A549 treated with AZD2906 at 1 μM for 4 hours (cell line): ENCODE data around the gene RPS5. TPM values are rescaled to one million over a fixed set of nuclear protein-coding genes. Genes with fewer than 3 reads are reported as not detected.

ENCODE experiments used
- total RNA-seq: library from RNA; stranded (reverse); fragments of 200-300 nt; extraction: Qiagen RNA extraction; gene quantifications from 5 replicates; pipeline ENCODE4 v1.2.3, GENCODE V29; 2022

RPS5 gene
- 2,252 to 2,656 TPM (median 2,538 TPM) in 5 replicates for total RNA-seq

DNA sequence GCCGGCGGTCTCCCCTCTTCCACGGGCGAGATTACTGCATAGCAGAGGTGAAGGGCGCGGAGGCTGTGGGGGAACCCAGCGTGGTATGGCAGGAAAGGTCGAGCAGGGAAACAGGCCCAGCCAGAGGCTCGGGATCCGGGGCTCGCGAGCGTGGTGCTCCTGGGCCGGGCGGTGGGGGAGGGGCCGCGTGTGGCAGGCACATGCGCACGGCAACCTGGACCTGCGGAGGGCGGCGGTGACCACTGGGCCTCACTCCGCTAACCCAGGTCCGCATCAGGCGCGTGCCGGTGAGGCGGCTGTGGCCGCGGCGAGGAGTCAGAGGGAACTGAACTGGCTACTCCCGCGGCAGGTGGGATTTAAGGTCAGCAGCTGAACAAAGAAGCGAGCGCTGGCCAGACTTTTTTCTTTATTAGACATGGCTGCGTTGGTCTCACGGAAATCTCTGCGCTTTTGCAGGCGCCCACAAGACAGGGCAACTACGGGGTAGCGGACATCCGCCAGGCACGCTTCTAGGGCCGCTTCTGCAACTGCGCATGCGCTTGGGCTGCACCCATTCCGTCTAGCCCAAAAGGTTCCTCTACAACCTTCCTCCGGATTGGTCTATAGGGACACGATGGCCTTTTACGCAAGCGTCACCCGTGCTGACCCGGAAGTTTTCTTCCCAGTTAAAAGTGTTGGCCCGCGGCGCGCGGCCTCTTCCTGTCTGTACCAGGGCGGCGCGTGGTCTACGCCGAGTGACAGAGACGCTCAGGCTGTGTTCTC lies at the start of gene RPS5:
Gene RPS5, plus strand, starts transcription at position 694 of the 762 bp plus-strand sequence. CDS start 869 bp downstream, outside the sequence.

DNA sequence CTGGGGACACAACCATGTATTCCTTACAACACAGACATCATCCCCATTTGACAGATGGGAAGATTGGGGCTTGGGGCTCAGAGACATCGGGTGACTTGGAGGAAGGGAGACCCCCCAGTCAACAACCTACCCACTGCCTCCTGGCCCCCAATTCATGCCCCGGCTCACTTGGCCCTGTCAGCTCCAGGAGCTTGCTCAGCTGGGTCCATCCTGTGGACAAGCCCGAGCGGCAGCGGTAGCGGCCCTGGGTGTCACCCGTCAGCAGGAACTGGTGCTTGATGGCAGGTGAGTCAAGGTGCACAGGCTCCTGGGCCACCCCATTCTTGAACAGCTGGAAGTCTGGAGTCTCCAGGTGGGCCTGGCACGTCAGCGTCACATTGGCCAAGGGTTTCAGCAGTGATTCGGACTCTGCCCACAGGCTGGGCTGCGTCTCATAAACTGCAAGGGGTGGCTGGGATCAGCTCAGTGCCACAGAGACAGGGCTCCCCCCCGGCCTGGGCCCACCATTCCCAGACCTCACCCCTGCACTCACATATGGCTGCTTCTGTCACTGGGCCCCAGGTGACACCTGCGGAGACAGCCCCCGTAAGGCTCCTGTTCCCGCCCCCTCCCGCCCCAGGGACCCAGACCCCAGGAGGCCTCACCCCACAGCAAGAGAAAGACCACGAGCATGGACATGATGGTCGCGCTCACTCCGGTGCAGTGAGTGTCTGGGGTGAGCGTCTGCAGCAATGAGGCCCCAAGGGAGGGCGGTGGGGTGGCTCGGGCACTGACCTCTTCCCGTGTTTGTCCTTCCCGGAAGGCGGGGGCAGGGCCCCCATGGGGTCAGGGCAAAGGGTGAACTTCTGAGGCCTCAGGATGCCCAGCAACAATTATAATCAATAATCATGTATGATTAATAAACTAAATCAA lies 34.1 kb upstream of the RPS5 start, which contains the start of gene A1BG:
Gene A1BG, minus strand, starts transcription at position 733 of the 912 bp plus-strand sequence. Its CDS starts 55 bp downstream, at position 678.

DNA sequence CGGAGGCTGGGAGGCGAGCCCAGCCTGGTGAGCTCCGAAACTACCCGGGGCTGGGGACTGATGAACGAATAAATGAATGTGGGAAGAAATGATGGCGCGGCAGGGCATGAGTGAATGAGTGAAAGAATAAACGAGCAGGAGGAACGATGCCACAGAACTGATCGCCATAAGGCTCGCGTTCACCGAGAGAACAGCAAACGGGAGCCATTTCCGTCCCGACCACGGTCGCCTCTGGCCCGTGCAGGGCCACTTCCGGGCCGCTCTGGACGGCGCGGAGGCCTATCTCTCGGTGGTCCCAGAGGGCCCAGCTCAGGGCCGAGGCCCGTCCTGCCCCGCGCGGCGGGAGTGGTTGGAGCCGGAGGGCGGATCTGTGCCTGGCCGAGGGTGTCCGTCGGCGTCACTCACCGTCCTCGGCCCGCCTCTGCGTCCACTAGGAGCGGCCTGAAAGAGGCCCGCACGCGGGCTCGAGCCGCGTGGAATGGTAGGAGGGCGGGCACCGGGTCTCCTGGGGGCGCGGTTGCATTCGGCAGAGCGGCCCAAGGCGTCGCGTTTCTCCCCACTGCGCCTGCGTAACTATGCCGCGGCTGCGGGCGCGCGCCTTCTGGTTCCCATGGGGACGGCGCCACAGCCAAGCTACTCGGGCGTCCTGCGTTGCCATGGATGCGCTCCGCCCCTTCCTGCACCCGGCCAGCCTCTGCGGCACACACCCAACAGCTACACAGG lies 24.6 kb upstream of the RPS5 start, which contains the start of gene ZNF497:
Gene ZNF497, minus strand, starts transcription at position 480 of the 723 bp plus-strand sequence. CDS start 5,116 bp downstream, outside the sequence.

DNA sequence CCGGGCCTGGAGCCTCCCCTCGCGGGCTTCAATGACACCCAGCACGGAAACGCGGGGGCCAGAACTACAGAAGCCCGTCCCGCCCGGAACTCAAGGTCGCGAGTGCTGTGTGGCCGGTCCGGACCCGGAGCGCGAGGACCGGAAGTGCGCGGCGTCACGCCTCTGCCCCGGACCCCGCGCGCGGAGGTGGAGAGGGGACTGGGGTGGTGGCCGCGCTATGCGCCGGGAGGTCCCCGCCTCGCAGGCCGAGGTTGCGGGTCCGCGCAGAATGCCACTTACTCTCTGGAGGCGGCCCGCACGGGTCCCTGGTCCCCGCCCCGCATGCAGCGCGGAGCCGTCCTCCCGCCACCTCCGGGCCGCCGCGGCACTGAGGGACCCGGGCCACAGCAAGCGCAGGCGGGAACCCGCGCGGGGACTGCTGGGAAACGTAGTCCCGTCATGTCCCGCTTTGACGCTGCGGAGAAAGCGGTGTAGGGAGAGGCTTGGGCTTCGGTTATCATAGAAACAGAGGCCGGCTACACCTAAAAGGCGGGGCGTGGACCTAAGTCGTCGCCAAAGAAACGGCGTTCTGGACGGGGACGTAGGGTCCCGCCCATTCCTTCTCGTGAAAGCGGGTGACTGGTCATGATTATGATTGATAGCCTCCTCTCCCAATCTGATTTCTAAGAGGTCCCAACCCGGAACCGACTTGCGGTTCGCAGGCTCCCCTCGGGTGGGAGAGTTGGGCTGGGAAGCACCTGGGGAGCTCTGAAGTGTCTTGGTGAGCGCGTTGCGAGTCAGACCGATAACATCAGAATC lies 6.2 kb upstream of the RPS5 start, which contains the start of gene ZNF837:
Gene ZNF837, minus strand, starts transcription at position 369 of the 798 bp plus-strand sequence. CDS start 11,698 bp downstream, outside the sequence.

DNA sequence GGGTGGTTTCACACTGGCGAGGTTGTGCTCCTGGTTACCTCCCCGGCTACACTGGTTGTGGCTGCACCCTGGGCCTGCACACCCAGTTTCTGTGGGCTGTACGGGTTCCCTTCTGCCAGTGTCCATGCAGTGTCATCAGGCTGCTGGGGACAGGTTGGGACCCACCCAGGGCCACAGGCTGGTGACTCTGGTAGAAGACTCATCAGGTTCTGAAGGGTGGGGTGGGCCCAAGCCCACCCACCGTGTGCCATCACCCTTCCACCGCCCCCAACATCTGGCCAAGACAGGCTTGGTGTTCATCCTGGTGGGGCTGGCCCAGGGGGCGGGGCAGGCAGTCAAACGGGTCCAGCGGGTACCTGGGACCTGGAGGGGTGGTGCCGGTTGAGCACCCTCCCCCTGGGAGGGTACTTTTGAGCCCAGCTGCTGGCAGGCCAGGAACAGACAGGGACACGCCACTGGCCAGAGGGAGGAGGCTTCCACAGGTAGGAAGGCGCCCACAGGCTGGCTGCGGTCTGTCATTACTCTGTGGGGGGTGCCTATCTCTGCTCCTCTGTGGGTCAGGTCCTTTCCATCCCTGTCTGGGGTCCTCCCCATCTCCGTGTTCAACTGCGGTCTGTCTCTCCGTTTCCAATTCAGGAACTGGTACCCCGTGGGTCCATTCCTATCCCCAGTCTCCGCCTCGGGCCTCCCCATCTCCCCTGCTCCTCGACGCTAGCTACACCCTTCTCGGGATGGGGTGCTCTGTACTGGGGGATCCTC lies 8.3 kb downstream of the RPS5 start, which contains the start of gene RNF225:
Gene RNF225, plus strand, starts transcription at position 437 of the 759 bp plus-strand sequence. CDS start 434 bp downstream, outside the sequence.

DNA sequence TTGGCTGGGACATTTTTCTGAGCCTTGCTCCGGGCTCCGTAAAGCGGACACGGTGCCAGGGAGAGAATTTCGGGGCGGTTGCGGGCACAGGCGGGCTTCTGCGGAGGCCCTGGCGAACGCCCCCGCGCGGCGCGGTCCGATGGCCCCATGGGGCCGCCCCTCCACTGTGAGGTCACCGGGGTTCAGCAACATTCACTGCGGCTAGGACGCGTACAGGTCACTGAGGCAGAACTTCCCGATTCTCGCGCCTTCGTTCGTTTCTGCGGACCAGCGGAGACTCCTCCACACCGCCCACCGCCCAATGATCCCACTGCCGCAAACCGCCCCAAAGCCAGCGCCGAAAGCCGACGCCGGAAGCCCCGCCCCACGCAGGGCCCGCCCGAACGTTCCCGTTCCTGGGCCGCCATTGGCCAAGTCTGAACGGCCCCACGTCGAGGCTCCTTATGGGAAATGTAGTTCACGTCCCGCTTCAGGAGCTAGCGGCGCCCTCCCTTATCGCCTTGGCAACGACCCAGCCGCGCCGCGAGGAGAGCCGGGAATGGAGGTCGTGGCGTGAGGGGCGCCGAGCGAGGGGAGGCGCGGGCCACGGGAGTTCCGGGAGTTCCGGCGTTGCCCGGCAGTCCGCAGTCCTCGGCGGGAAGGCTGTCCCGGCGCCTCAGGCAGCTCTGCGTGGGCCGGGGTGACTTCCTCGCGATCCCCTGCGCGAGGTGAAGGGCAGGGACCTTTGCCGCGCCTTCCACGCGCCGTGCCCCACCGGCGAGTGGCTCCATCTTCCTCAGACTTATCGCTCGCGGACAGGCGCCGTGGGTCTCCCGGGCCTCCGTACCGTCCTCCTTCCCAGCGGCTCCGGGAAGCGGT lies 21.3 kb downstream of the RPS5 start, which contains the start of gene ZNF584:
Gene ZNF584, plus strand, starts transcription at position 498 of the 858 bp plus-strand sequence. CDS start 499 bp downstream, outside the sequence.

DNA sequence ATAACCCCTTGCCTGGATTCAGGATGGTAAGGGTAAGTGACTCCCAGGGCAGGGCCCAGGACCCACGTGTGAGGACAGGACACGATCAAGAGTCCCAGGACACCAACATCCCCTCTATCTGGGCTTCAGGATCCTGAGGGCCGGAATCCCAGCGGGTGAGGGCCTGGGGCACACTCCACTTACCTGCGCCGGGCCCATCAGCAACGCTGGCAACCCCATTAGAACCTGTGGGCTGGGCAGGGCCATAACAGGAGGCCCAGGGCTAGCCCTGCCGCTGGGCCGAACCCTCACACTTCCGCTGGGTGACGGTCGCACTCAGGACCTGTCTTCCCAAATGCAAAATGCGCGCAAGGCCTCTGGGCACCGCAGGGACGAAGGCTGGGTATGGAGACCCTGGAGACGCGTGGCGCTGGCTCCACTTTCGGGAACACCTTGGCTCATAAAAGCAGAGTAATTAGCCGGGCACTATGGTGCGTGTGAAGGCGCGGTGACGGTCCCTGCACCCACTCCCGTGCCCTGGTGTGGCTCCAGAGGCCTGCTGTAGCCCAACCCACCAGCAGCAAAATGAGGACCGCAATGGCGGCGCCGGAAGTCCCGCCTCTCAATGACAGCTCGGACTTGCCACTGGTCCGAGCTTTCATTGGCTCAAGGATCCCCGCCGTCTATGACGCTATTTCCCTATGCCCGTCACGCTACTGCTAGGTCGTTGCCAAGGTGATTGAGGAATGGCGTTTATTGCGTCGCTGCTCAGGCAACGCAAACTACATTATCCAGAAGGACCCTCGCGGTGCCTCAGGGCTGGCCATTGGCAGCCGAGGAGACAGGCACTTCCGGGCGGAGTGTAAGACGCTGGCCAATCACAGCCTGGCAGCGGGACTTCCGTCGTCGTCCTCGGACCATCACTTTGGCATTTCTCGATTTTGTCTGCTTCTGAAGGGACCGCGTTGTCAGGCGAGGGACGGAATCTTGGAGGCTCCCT lies 52.8 kb downstream of the RPS5 start, which contains the start of gene ZNF132:
Gene ZNF132, minus strand, starts transcription at position 578 of the 979 bp plus-strand sequence. Its CDS starts 332 bp downstream, at position 246.

Other genes starting within 250 kb of the RPS5 start
- 2.7 to 3.2 TPM (median 3.0 TPM) in 5 replicates for gene ZNF329, start 236.5 kb upstream of the RPS5 start, total RNA-seq
- gene ZNF274, start 204.2 kb upstream of the RPS5 start, total RNA-seq = 12.7 to 13.3 TPM (median 13.2 TPM) in 5 replicates
- 17.9 to 24.2 TPM (median 18.3 TPM) in 5 replicates for gene ZNF544, start 158.4 kb upstream of the RPS5 start, total RNA-seq
- gene ZNF8, start 108.3 kb upstream of the RPS5 start, total RNA-seq = 0.79 to 1.3 TPM (median 0.93 TPM) in 5 replicates
- gene ERVK3-1, start 81.9 kb upstream of the RPS5 start, total RNA-seq = 89.5 to 102 TPM (median 92.6 TPM) in 5 replicates
- gene ZSCAN22, start 60.3 kb upstream of the RPS5 start, total RNA-seq = 2.2 to 2.7 TPM (median 2.6 TPM) in 5 replicates
- gene A1BG, start 33.8 kb upstream of the RPS5 start, total RNA-seq = 8.5 to 15.2 TPM (median 13.9 TPM) in 5 replicates
- gene ZNF497, start 24.5 kb upstream of the RPS5 start, total RNA-seq = 0.82 to 1.3 TPM (median 1.2 TPM) in 5 replicates
- 1.1 to 1.9 TPM (median 1.4 TPM) in 5 replicates for gene ZNF837, start 6.2 kb upstream of the RPS5 start, total RNA-seq
- 0.13 to 0.19 TPM (median 0.16 TPM) in 4 of 5 replicates, not detected in the other for gene RNF225, start 8.4 kb downstream of the RPS5 start, total RNA-seq
- gene ZNF584, start 21.4 kb downstream of the RPS5 start, total RNA-seq = 16.7 to 18.7 TPM (median 17.2 TPM) in 5 replicates
- gene ZNF132, start 52.9 kb downstream of the RPS5 start, total RNA-seq = 0.07 to 0.11 TPM (median 0.09 TPM) in 5 replicates
- gene ZNF324B, start 64.4 kb downstream of the RPS5 start, total RNA-seq = 6.1 to 7.5 TPM (median 6.6 TPM) in 5 replicates
- gene ZNF324, start 79.8 kb downstream of the RPS5 start, total RNA-seq = 8.9 to 10.3 TPM (median 9.8 TPM) in 5 replicates
- gene ZNF446, start 89.1 kb downstream of the RPS5 start, total RNA-seq = 11.3 to 13.4 TPM (median 13.0 TPM) in 5 replicates
- 19.5 to 36.1 TPM (median 30.2 TPM) in 5 replicates for gene SLC27A5, start 124.7 kb downstream of the RPS5 start, total RNA-seq
- 15.8 to 21.7 TPM (median 21.5 TPM) in 5 replicates for gene ZBTB45, start 132.5 kb downstream of the RPS5 start, total RNA-seq
- gene TRIM28, start 156.8 kb downstream of the RPS5 start, total RNA-seq = 657 to 706 TPM (median 668 TPM) in 5 replicates
- 189 to 217 TPM (median 204 TPM) in 5 replicates for gene CHMP2A, start 167.8 kb downstream of the RPS5 start, total RNA-seq
- 112 to 141 TPM (median 129 TPM) in 5 replicates for gene UBE2M, start 171.3 kb downstream of the RPS5 start, total RNA-seq
- 8.8 to 14.7 TPM (median 14.1 TPM) in 5 replicates for gene MZF1, start 186.1 kb downstream of the RPS5 start, total RNA-seq